HCT116 (cell line): ENCODE data around the gene ROCK2. TPM values are rescaled to one million over a fixed set of nuclear protein-coding genes. Genes with fewer than 3 reads are reported as not detected.

Source experiments
- ATAC-seq: fragments of 200-7000 bp; cut with Tn5 transposase; 2 replicates; pipeline ENCODE4 v1.9.1; 2020; ENCODE audit warnings: mild to moderate bottlenecking, moderate library complexity
- BruUV-seq: library from RNA; stranded (reverse); fragments of 400-500 nt; replicated peaks from 2 replicates; lab custom pipeline; 2021; lab: Mats Ljungman, UMichigan
- CTCF ChIA-PET: fragments of 300-600 bp; sonication (Branson Sonifier 250); formaldehyde crosslinking; loops from one replicate; lab custom pipeline; 2021; ENCODE audit warnings: antibody characterized with exemption; lab: Charles Lee
- POLR2A ChIA-PET: fragments of 300-600, 350-600 bp; sonication (Branson Sonifier 250); formaldehyde crosslinking; loops from one replicate; lab custom pipeline; 2021; ENCODE audit warnings: antibody characterized with exemption; lab: Charles Lee
- RAD21 ChIA-PET, 2 experiments: fragments of 300-600 bp; sonication (Branson Sonifier 250); formaldehyde crosslinking; loops; one replicate each; lab custom pipeline; 2023; ENCODE audit warnings: low total read pairs in 2 of 2; ENCODE audit not compliant: uncharacterized antibody in 2 of 2, unreplicated experiment in 2 of 2, low non-redundant PET in 1 of 2; lab: Charles Lee
- DNase-seq: peaks from one replicate; pipeline ENCODE4 v3.0.0-alpha.2; 2010; ENCODE audit warnings: low read depth, low spot score
- H2AFZ ChIP-seq: fragments of 200-600 bp; shearing (Covaris generic), sonication (generic); 2 replicates; pipeline ENCODE4 v1.6.1; 2017; ENCODE audit warnings: low read depth, mixed run types, mixed read lengths, antibody characterized with exemption, low read length; ENCODE audit not compliant: poor library complexity, severe bottlenecking
- H3K27ac ChIP-seq: 2 replicates; pipeline ENCODE4 v1.5.1; 2012; ENCODE audit warnings: low read depth, low read length
- H3K27me3 ChIP-seq: fragments of 200-600 bp; sonication (generic); 2 replicates; pipeline ENCODE4 v1.6.1; 2016; ENCODE audit warnings: mixed run types, low read length, mixed read lengths; ENCODE audit not compliant: insufficient read depth
- H3K36me3 ChIP-seq, 2 experiments: fragments of 200-500 bp in 1 of 2; fragments of 200-600 bp in 1 of 2; sonication (Bioruptor generic) in 1 of 2; sonication (generic) in 1 of 2; 2 replicates each; pipeline versions ENCODE4 v1.5.1 to v1.6.1; 2014 to 2016; ENCODE audit warnings: low read length in 2 of 2, inconsistent platforms in 1 of 2, mixed read lengths in 1 of 2, mixed run types in 1 of 2; ENCODE audit not compliant: insufficient read depth in 2 of 2, control insufficient read depth in 1 of 2
- H3K4me1 ChIP-seq, 2 experiments: fragments of 200-600 bp in 1 of 2; sonication (generic) in 1 of 2; 2 replicates each; pipeline versions ENCODE4 v1.5.1 to v1.6.1; 2012 to 2017; ENCODE audit warnings: low read length in 2 of 2, inconsistent platforms in 1 of 2, mild to moderate bottlenecking in 1 of 2, mixed read lengths in 1 of 2, mixed run types in 1 of 2, moderate library complexity in 1 of 2; ENCODE audit not compliant: insufficient read depth in 2 of 2, control insufficient read depth in 1 of 2
- H3K4me2 ChIP-seq: fragments of 200-600 bp; sonication (generic); 2 replicates; pipeline ENCODE4 v1.6.1; 2017; ENCODE audit warnings: mixed run types, low read length, mixed read lengths
- H3K4me3 ChIP-seq, 2 experiments: fragments of 200-600 bp in 1 of 2; sonication (generic) in 1 of 2; replicated peaks in 1 of 2; 2 replicates each; pipeline ENCODE4 v1.5.1; 2011 to 2016; ENCODE audit warnings: low read length in 2 of 2, control low read depth in 1 of 2, low read depth in 1 of 2, mild to moderate bottlenecking in 1 of 2, mixed read lengths in 1 of 2, mixed run types in 1 of 2
- H3K79me2 ChIP-seq: fragments of 200-600 bp; sonication (generic); 2 replicates; pipeline ENCODE4 v1.6.1; 2017; ENCODE audit warnings: mild to moderate bottlenecking, mixed run types, low read length, moderate library complexity, mixed read lengths; ENCODE audit not compliant: insufficient read depth
- H3K9ac ChIP-seq: fragments of 200-600 bp; sonication (generic); 2 replicates; pipeline ENCODE4 v1.6.1; 2016; ENCODE audit warnings: low read length, mixed read lengths
- H3K9me2 ChIP-seq: fragments of 200-600 bp; sonication (generic), shearing (Covaris generic); 2 replicates; pipeline ENCODE4 v1.6.1; 2017; ENCODE audit warnings: mixed run types, mild to moderate bottlenecking, moderate library complexity; ENCODE audit not compliant: insufficient read depth
- H3K9me3 ChIP-seq, 2 experiments: fragments of 200-500 bp in 1 of 2; fragments of 200-600 bp in 1 of 2; sonication (Bioruptor generic) in 1 of 2; sonication (generic) in 1 of 2; 2 replicates each; pipeline ENCODE4 v1.6.1; 2014 to 2017; ENCODE audit warnings: low read length in 2 of 2, mixed read lengths in 2 of 2, inconsistent platforms in 1 of 2, low read depth in 1 of 2, mild to moderate bottlenecking in 1 of 2, mixed run types in 1 of 2, moderate library complexity in 1 of 2; ENCODE audit not compliant: control insufficient read depth in 1 of 2, insufficient read depth in 1 of 2
- H4K20me1 ChIP-seq: fragments of 200-600 bp; sonication (generic), shearing (Covaris generic); 2 replicates; pipeline ENCODE4 v1.6.1; 2017; ENCODE audit warnings: mixed run types, mild to moderate bottlenecking, moderate library complexity; ENCODE audit not compliant: insufficient read depth
- CBX3 ChIP-seq: IDR thresholded peaks from 2 replicates; pipeline ENCODE4 v1.6.1; 2012; ENCODE audit warnings: low read depth
- CEBPB ChIP-seq: IDR thresholded peaks from 2 replicates; pipeline ENCODE4 v1.6.1; 2012; ENCODE audit warnings: low read depth
- CTCF ChIP-seq, 3 experiments: fragments of 200-600 bp in 1 of 3; sonication (generic) in 1 of 3; IDR thresholded peaks in 2 of 3; conservative IDR thresholded peaks in 1 of 3; 2 replicates each; pipeline ENCODE4 v1.5.1; 2012 to 2017; ENCODE audit warnings: low read depth in 2 of 3, low read length in 2 of 3, antibody characterized with exemption in 1 of 3, borderline replicate concordance in 1 of 3, control low read depth in 1 of 3, mild to moderate bottlenecking in 1 of 3, mixed read lengths in 1 of 3, mixed run types in 1 of 3, moderate library complexity in 1 of 3; ENCODE audit not compliant: insufficient read depth in 1 of 3
- ELF1 ChIP-seq: IDR thresholded peaks from 2 replicates; pipeline ENCODE4 v1.6.1; 2012; ENCODE audit warnings: low read depth, borderline replicate concordance
- EZH2 ChIP-seq: fragments of 200-600 bp; sonication (generic); IDR thresholded peaks from 2 replicates; pipeline ENCODE4 v1.6.1; 2017; ENCODE audit warnings: antibody characterized with exemption, mixed run types
- EZH2phosphoT487 ChIP-seq: fragments of 200-600 bp; IDR thresholded peaks from 2 replicates; pipeline ENCODE4 v1.6.1; 2018; ENCODE audit warnings: antibody characterized with exemption, borderline replicate concordance
- JUND ChIP-seq: IDR thresholded peaks from 2 replicates; pipeline ENCODE4 v1.6.1; 2012
- SIN3A ChIP-seq: IDR thresholded peaks from 2 replicates; pipeline ENCODE4 v1.6.1; 2012; ENCODE audit warnings: low read depth
- SP1 ChIP-seq: IDR thresholded peaks from 2 replicates; pipeline ENCODE4 v1.6.1; 2012; ENCODE audit warnings: low read depth
- SRF ChIP-seq: IDR thresholded peaks from 2 replicates; pipeline ENCODE4 v1.6.1; 2012; ENCODE audit warnings: low read depth
- TCF7L2 ChIP-seq: IDR thresholded peaks from 2 replicates; pipeline ENCODE4 v1.7.0; 2011; ENCODE audit warnings: borderline replicate concordance, inconsistent platforms; ENCODE audit not compliant: insufficient read depth, insufficient read length; ENCODE audit errors: extremely low read depth
- ZBTB33 ChIP-seq: IDR thresholded peaks from 2 replicates; pipeline ENCODE4 v1.6.1; 2011; ENCODE audit warnings: mild to moderate bottlenecking, low read length, moderate library complexity; ENCODE audit not compliant: insufficient replicate concordance; ENCODE audit errors: extremely low read depth
- ZFX ChIP-seq: fragments of 450-650 bp; IDR thresholded peaks from 2 replicates; pipeline ENCODE4 v1.6.1; 2017
- ZNF274 ChIP-seq: fragments of 200-500 bp; sonication (Bioruptor generic); IDR thresholded peaks from 2 replicates; pipeline ENCODE4 v1.6.1; 2014; ENCODE audit warnings: mild to moderate bottlenecking, low read depth, low read length, inconsistent platforms
- intact Hi-C: fragments of 100-400 bp; cut with micrococcal nuclease; formaldehyde crosslinking; loops from 2 replicates; pipeline ENCODE4 v1.10.0; 2022
- total RNA-seq: library from RNA; stranded (reverse); gene quantifications from one replicate; pipeline ENCODE4 v1.2.1, GENCODE V29; 2021; ENCODE audit not compliant: unreplicated experiment
- TF ChIP-seq, protein P1 (sequence below): IDR thresholded peaks from 2 replicates; pipeline ENCODE4 v1.6.1; 2012

Gene ROCK2
- total RNA-seq, 1 experiment from 2014 or later: 48.0 TPM

DNA sequence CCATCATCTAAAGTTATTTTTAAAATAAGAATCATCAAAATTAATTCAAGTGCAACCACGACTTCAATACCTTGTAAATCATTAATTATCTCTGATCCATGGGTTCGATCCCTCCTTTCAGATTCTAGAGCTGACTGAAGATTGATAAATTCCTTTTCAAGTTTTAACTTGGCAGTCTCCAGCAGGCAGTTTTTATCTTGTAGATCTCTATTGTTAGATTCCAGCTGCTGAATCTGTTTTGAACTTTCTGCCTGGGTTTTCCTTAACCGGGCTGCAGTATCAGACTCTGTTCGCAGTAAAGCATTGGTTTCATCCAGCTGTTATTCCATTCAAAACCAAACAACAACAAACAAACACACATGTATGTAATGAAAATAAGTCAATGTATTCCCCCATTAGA lies 129.7 kb downstream of the ROCK2 start:
- H3K79me2 ChIP-seq: no peaks in the 10 kb centered on the region
- intact Hi-C loops: no loop called here
- no peaks in the 10 kb centered on the region for H3K9me2 ChIP-seq
- TSS peak; percentile 23 for BruUV-seq
- peaks cover 5% of the 10 kb centered on the region for H4K20me1 ChIP-seq
- H3K4me2 ChIP-seq: no peak overlapping the region
- no peak overlapping the region for H3K27ac ChIP-seq
- no peak overlapping the region for H3K4me3 ChIP-seq
- H3K4me1 ChIP-seq: no peaks in the 10 kb centered on the region
- ChIA-PET RAD21 (no interaction called here), CTCF (no interaction called here)
- no peak overlapping the region for H2AFZ ChIP-seq
- H3K36me3 ChIP-seq: peaks cover 23 to 24% of the 10 kb centered on the region in 2 experiments
- H3K9ac ChIP-seq: no peak overlapping the region
- TF ChIP-seq ELF1: no peak
- TF ChIP-seq JUND: no peak
- no peak for TF ChIP-seq ZFX
- TF ChIP-seq SRF: no peak
- no peak for TF ChIP-seq ZBTB33
- no peak for TF ChIP-seq CTCF (IDR thresholded peaks at IDR 0.05 in 2 of 3, conservative IDR thresholded peaks at IDR 0.05 in 1 of 3; ENCODE audit: borderline replicate concordance in 1 of 3, insufficient read depth in 1 of 3, low read depth in 2 of 3, low read length in 2 of 3)
- TF ChIP-seq, protein P1, sequence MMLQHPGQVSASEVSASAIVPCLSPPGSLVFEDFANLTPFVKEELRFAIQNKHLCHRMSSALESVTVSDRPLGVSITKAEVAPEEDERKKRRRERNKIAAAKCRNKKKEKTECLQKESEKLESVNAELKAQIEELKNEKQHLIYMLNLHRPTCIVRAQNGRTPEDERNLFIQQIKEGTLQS: no peak
- no peak for TF ChIP-seq CEBPB
- no peak for TF ChIP-seq CBX3
- no peak for TF ChIP-seq EZH2phosphoT487
- no peak for TF ChIP-seq ZNF274
- no peak for TF ChIP-seq SIN3A
- no peak for TF ChIP-seq EZH2
- TF ChIP-seq SP1: no peak
- no peak for TF ChIP-seq TCF7L2
- TF ChIP-seq, all 23 proteins: peak for 0
- no peaks in the 10 kb centered on the region for H3K27me3 ChIP-seq
- DNase-seq: no peak
- POLR2A ChIA-PET: no interaction called here
- H3K9me3 ChIP-seq: no peaks in the 10 kb centered on the region
- ATAC-seq: no peak
